Smooth muscle cell (in vitro differentiated cells): Measurements from ENCODE around the gene HDHD3. TPM values are rescaled to one million over a fixed set of nuclear protein-coding genes. Genes with fewer than 3 reads are reported as not detected.

Experiments
- DNase-seq: peaks from one replicate; lab custom pipeline; 2025; ENCODE audit not compliant: unreplicated experiment; lab: John Stamatoyannopoulos, UW
- H2AFZ ChIP-seq: fragments of 200-600 bp; sonication (generic); 2 replicates; pipeline ENCODE4 v1.6.0; 2016; ENCODE audit warnings: antibody characterized with exemption, low read depth, mild to moderate bottlenecking
- H3F3A ChIP-seq: fragments of 200-600 bp; sonication (generic); 2 replicates; pipeline ENCODE4 v1.6.0; 2017; ENCODE audit warnings: antibody characterized with exemption, low read depth
- H3K27ac ChIP-seq: fragments of 200-600 bp; sonication (generic); 2 replicates; pipeline ENCODE4 v1.5.1; 2016; ENCODE audit warnings: low read depth, mild to moderate bottlenecking
- H3K27me3 ChIP-seq: fragments of 200-600 bp; sonication (generic); 2 replicates; pipeline ENCODE4 v1.6.1; 2016; ENCODE audit warnings: low read depth, mild to moderate bottlenecking
- H3K36me3 ChIP-seq: fragments of 200-600 bp; sonication (generic); 2 replicates; pipeline ENCODE4 v1.5.1; 2016; ENCODE audit warnings: low read depth
- H3K4me1 ChIP-seq: fragments of 200-600 bp; sonication (generic); 2 replicates; pipeline ENCODE4 v1.5.1; 2016; ENCODE audit warnings: low read depth
- H3K4me2 ChIP-seq: fragments of 200-600 bp; sonication (generic); 2 replicates; pipeline ENCODE4 v1.6.0; 2016; ENCODE audit warnings: mild to moderate bottlenecking
- H3K4me3 ChIP-seq: fragments of 200-600 bp; sonication (generic); 2 replicates; pipeline ENCODE4 v1.5.1; 2016; ENCODE audit warnings: mild to moderate bottlenecking
- H3K79me2 ChIP-seq: fragments of 200-600 bp; sonication (generic); 2 replicates; pipeline ENCODE4 v1.6.0; 2016; ENCODE audit warnings: low read depth, mild to moderate bottlenecking
- H3K9ac ChIP-seq: fragments of 200-600 bp; sonication (generic); 2 replicates; pipeline ENCODE4 v1.6.0; 2016; ENCODE audit warnings: low read depth
- H3K9me3 ChIP-seq: fragments of 200-600 bp; sonication (generic); replicated peaks from 2 replicates; pipeline ENCODE4 v1.5.1; 2016; ENCODE audit warnings: low read depth
- H4K20me1 ChIP-seq: fragments of 200-600 bp; sonication (generic); 2 replicates; pipeline ENCODE4 v1.6.0; 2016; ENCODE audit warnings: low read depth
- CTCF ChIP-seq: fragments of 200-600 bp; sonication (generic); IDR thresholded peaks from 2 replicates; pipeline ENCODE4 v1.5.1; 2017; ENCODE audit warnings: borderline replicate concordance, mild to moderate bottlenecking, antibody characterized with exemption; ENCODE audit not compliant: insufficient read depth, poor library complexity, severe bottlenecking
- WGBS: methylation state at CpG from one replicate; pipeline ENCODE4 v1.1.7; 2016; ENCODE audit warnings: low lambda C conversion rate; 5-methylcytosine and 5-hydroxymethylcytosine counted together
- polyA plus RNA-seq: library from polyadenylated mRNA; unstranded; fragments of >200 nt; fragmentation: Nextera tagmentation; extraction: Ambion mirVana; gene quantifications from 2 replicates; pipeline ENCODE4 v1.2.1, GENCODE V29; 2016
- total RNA-seq: library from RNA; depleted of rRNA; stranded (reverse); fragments of >200 nt; gene quantifications from 2 replicates; pipeline ENCODE4 v1.2.3, GENCODE V29; 2014

The HDHD3 gene
- 2.9 and 6.7 TPM in 2 replicates for total RNA-seq
- 12.5 and 18.9 TPM in 2 replicates for polyA plus RNA-seq

- peak within 1 kb of the TSS; percentile 97 for H2AFZ ChIP-seq
- no peaks in the 10 kb centered on the region for H3F3A ChIP-seq
- peak within 1 kb of the TSS; percentile 91 for H3K4me2 ChIP-seq
- peak; percentile 39 for DNase-seq
- no peak within 1 kb of the TSS for H3K27ac ChIP-seq
- H3K9ac ChIP-seq = peak within 1 kb of the TSS; percentile 58
- 1% methylated on average over 46 of the region's 74 CpGs for WGBS
- H4K20me1 ChIP-seq = no peaks in the 10 kb centered on the region
- H3K9me3 ChIP-seq = no peaks in the 10 kb centered on the region
- H3K27me3 ChIP-seq = no peaks in the 10 kb centered on the region
- H3K79me2 ChIP-seq = no peaks in the 10 kb centered on the region
- no peak for TF ChIP-seq CTCF
- H3K4me3 ChIP-seq = peak within 1 kb of the TSS; percentile 85
- H3K36me3 ChIP-seq = no peaks in the 10 kb centered on the region
- no peaks in the 10 kb centered on the region for H3K4me1 ChIP-seq
Observed at GRCh38 chr9:113376634-113377567, at the start of gene HDHD3. HDHD3 (minus strand) TSS chr9:113376986; CDS start chr9:113374354, 2,632 bp downstream.

- no peak overlapping the region for H3K4me2 ChIP-seq
- H3K36me3 ChIP-seq = no peaks in the 10 kb centered on the region
- no peak overlapping the region for H3K27ac ChIP-seq
- no peaks in the 10 kb centered on the region for H3F3A ChIP-seq
- no peak overlapping the region for H3K4me3 ChIP-seq
- H3K79me2 ChIP-seq = no peaks in the 10 kb centered on the region
- H3K9ac ChIP-seq = no peak overlapping the region
- no peaks in the 10 kb centered on the region for H3K9me3 ChIP-seq
- no peaks in the 10 kb centered on the region for H3K27me3 ChIP-seq
- no peak for DNase-seq
- TF ChIP-seq CTCF = no peak
- H3K4me1 ChIP-seq = peaks cover 9% of the 10 kb centered on the region
- H4K20me1 ChIP-seq = no peaks in the 10 kb centered on the region
- H2AFZ ChIP-seq = no peak overlapping the region
- 62% methylated on average over 2 of the region's 2 CpGs for WGBS
Observed at GRCh38 chr9:113425072-113425471, 48.3 kb upstream of the HDHD3 start.

GRCh38 chr9:113421726-113422125, 44.9 kb upstream of the HDHD3 start:
- Histone ChIP-seq H3K36me3 (no peaks in the 10 kb centered on the region), H3K9ac (no peak overlapping the region), H3K4me1 (peaks cover 9% of the 10 kb centered on the region), H3F3A (no peaks in the 10 kb centered on the region), H3K4me2 (no peak overlapping the region), H3K9me3 (no peaks in the 10 kb centered on the region), H3K27ac (no peak overlapping the region), H2AFZ (no peak overlapping the region), H4K20me1 (no peaks in the 10 kb centered on the region), H3K79me2 (no peaks in the 10 kb centered on the region), H3K27me3 (no peaks in the 10 kb centered on the region), H3K4me3 (no peak overlapping the region)
- WGBS = 88% methylated on average over 3 of the region's 3 CpGs
- no peak for DNase-seq
- TF ChIP-seq CTCF = no peak
